Ovary (tissue), 3 donors: ENCODE results near the gene TEKT3.

Experiments
- CTCF ChIP-seq, 3 donors: fragments of 450-650 bp in 2 of 3; fragments of 200-600 bp in 1 of 3; IDR thresholded peaks; one replicate each; pipeline versions ENCODE4 v1.5.1 to v1.8.0; 2016 to 2022; ENCODE audit warnings: antibody characterized with exemption in 3 of 3, mild to moderate bottlenecking in 1 of 3
- POLR2A ChIP-seq: fragments of 450-650 bp; IDR thresholded peaks from one replicate; pipeline ENCODE4 v1.6.1; 2017; ENCODE audit warnings: antibody characterized with exemption, mild to moderate bottlenecking, moderate library complexity
- donor health status: DM: no; HTN: no; CAD: no.

GRCh38 chr17:15377200-15377599 lies 35.8 kb upstream of the TEKT3 start:
- TF ChIP-seq CTCF (IDR thresholded peaks at IDR 0.05) (no peak), POLR2A (no peak)
